Measurements from ENCODE around the gene APCDD1L.
"Not testable (repeated sequence)": the region's sequence is repeated elsewhere in the genome, so short reads cannot be mapped to it uniquely, and the experiment has no call there.

APCDD1L gene

DNA sequence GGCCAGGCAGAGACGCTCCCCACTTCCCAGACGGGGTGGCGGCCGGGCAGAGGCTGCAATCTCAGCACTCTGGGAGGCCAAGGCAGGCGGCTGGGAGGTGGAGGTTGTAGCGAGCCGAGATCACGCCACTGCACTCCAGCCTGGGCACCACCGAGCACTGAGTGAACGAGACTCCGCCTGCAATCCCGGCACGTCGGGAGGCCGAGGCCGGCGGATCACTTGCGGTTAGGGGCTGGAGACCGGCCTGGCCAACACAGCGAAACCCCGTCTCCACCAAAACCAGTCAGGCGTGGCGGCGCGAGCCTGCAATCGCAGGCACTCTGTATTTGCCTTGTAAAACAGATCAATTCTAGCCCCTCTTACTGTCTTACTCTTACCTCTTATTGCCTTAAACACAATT is 100.4 kb downstream of the APCDD1L start:
- H3K14ac ChIP-seq (ENCODE audit: low read length); H2BK15ac ChIP-seq (ENCODE audit: low read length); H2BK12ac ChIP-seq (ENCODE audit: low read length); H2AFZ ChIP-seq (ENCODE audit: low read length); H3K4me1 ChIP-seq (ENCODE audit: control insufficient read depth in 2 of 2, insufficient read depth in 1 of 2, low read depth in 1 of 2, low read length in 2 of 2); DNase-seq (ENCODE audit: low spot score); H4K91ac ChIP-seq (ENCODE audit: low read depth, low read length, poor library complexity); H3K9ac ChIP-seq (ENCODE audit: low read depth, low read length, poor library complexity); H3K4me2 ChIP-seq (ENCODE audit: insufficient read depth, low read length, poor library complexity, severe bottlenecking); H3K79me1 ChIP-seq (ENCODE audit: low read depth, low read length); H3K18ac ChIP-seq (ENCODE audit: low read length); H4K8ac ChIP-seq (ENCODE audit: low read depth, low read length); H3K4ac ChIP-seq (ENCODE audit: low read length); H2BK5ac ChIP-seq (ENCODE audit: low read length); H3K27me3 ChIP-seq (ENCODE audit: control insufficient read depth in 3 of 3, insufficient read depth in 3 of 3, low read depth in 1 of 3, low read length in 3 of 3); H3K27ac ChIP-seq (replicated peaks; ENCODE audit: low read length); H3K4me3 ChIP-seq (ENCODE audit: low read length in 2 of 2); H2AK5ac ChIP-seq (ENCODE audit: low read depth, low read length); H3K23ac ChIP-seq (ENCODE audit: low read depth, low read length, poor library complexity); H2BK120ac ChIP-seq (ENCODE audit: low read depth, low read length): not testable (repeated sequence)
- Histone ChIP-seq H3K9me3 (replicated peaks in 1 of 2; ENCODE audit: control insufficient read depth in 2 of 2, insufficient read depth in 1 of 2, low read depth in 1 of 2, low read length in 2 of 2) (peaks cover 1 to 14% of the 10 kb centered on the region in 2 donors), H3K36me3 (replicated peaks in 1 of 2; ENCODE audit: control insufficient read depth in 2 of 2, insufficient read depth in 2 of 2, low read length in 2 of 2) (peaks cover 3 to 29% of the 10 kb centered on the region in 2 donors)
- no CpG with 5 or more reads among the region's 26 CpGs for WGBS, 2 donors (ENCODE audit: extremely low coverage in 2 of 2, insufficient read length in 2 of 2, insufficient replicate concordance in 1 of 2)

- H3K36me3 ChIP-seq (replicated peaks in 1 of 2; ENCODE audit: control insufficient read depth in 2 of 2, insufficient read depth in 2 of 2, low read length in 2 of 2), result peaks cover under 1 to 24% of the 10 kb centered on the region in 2 donors
- not testable (repeated sequence) for H3K23ac ChIP-seq (ENCODE audit: low read depth, low read length, poor library complexity); H2BK120ac ChIP-seq (ENCODE audit: low read depth, low read length); H3K4me1 ChIP-seq (ENCODE audit: control insufficient read depth in 2 of 2, insufficient read depth in 1 of 2, low read depth in 1 of 2, low read length in 2 of 2); H2AFZ ChIP-seq (ENCODE audit: low read length); H2BK12ac ChIP-seq (ENCODE audit: low read length); H4K91ac ChIP-seq (ENCODE audit: low read depth, low read length, poor library complexity); H3K27ac ChIP-seq (replicated peaks; ENCODE audit: low read length); H3K4ac ChIP-seq (ENCODE audit: low read length); H3K4me2 ChIP-seq (ENCODE audit: insufficient read depth, low read length, poor library complexity, severe bottlenecking); DNase-seq (ENCODE audit: low spot score); H2BK15ac ChIP-seq (ENCODE audit: low read length); H3K27me3 ChIP-seq (ENCODE audit: control insufficient read depth in 3 of 3, insufficient read depth in 3 of 3, low read depth in 1 of 3, low read length in 3 of 3); H3K14ac ChIP-seq (ENCODE audit: low read length); H2AK5ac ChIP-seq (ENCODE audit: low read depth, low read length); H3K18ac ChIP-seq (ENCODE audit: low read length); H3K9ac ChIP-seq (ENCODE audit: low read depth, low read length, poor library complexity); H3K4me3 ChIP-seq (ENCODE audit: low read length in 2 of 2); H4K8ac ChIP-seq (ENCODE audit: low read depth, low read length); H3K79me1 ChIP-seq (ENCODE audit: low read depth, low read length); H2BK5ac ChIP-seq (ENCODE audit: low read length)
- peaks cover 1 to 14% of the 10 kb centered on the region in 2 donors for H3K9me3 ChIP-seq (replicated peaks in 1 of 2; ENCODE audit: control insufficient read depth in 2 of 2, insufficient read depth in 1 of 2, low read depth in 1 of 2, low read length in 2 of 2)
- no CpG with 5 or more reads among the region's 35 CpGs for WGBS, 2 donors (ENCODE audit: extremely low coverage in 2 of 2, insufficient read length in 2 of 2, insufficient replicate concordance in 1 of 2)
These were observed 101.0 kb downstream of the APCDD1L start for GRCh38 chr20:58414216-58414615.
